ENCODE data around the gene KRT8. TPM values are rescaled to one million over a fixed set of nuclear protein-coding genes. Genes with fewer than 3 reads are reported as not detected.

Gene KRT8
- total and polyA plus RNA-seq, 2 donors (not counting 1 experiment from before 2014, with no cell fraction given): 0.24 to 0.94 TPM

DNA sequence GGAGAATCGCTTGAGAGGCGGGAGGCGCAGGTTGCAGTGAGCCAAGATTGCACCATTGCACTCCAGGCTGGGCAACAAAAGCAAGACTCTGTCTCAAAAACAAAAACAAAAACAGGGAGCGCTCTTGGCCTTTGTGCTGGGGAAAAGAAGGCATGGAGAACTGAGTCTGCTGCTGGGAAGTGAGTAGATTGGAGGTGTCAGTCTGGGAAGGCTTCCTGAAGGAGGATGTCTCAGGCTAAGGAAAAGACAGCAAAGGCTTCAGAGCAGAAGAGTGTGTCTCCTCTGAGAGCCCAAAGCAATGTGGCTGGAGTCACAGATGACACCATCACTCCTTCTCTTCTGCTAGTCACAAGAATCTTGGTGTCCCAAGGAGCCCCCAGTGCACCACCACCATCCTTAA, 23.1 kb upstream of the KRT8 start:
- CTCF ChIA-PET: no interaction called here
- Histone ChIP-seq H3K4me3 (ENCODE audit: control extremely low read depth in 1 of 5, extremely low read depth in 1 of 5, insufficient read depth in 1 of 5, low read depth in 2 of 5, low read length in 4 of 5) (no peak overlapping the region), H3K9me3 (ENCODE audit: control extremely low read depth in 1 of 3, control insufficient read depth in 2 of 3, insufficient read depth in 1 of 3, low read length in 2 of 3) (no peaks in the 10 kb centered on the region), H3K4me2 (replicated peaks; ENCODE audit: low read depth, low read length, poor library complexity, severe bottlenecking) (no peak overlapping the region), H3K36me3 (replicated peaks in 1 of 2; ENCODE audit: control extremely low read depth in 1 of 2, control insufficient read depth in 1 of 2, extremely low read depth in 1 of 2, insufficient read depth in 2 of 2, low read length in 1 of 2) (no peaks in the 10 kb centered on the region), H3K9ac (ENCODE audit: low read length) (no peak overlapping the region), H4K20me1 (ENCODE audit: control insufficient read depth, insufficient read depth, low read length, poor library complexity, severe bottlenecking) (no peaks in the 10 kb centered on the region), H3K27me3 (replicated peaks in 1 of 4; ENCODE audit: control extremely low read depth in 1 of 4, control insufficient read depth in 3 of 4, insufficient read depth in 4 of 4, low read length in 3 of 4) (peaks cover 0 to 4% (median 1%) of the 10 kb centered on the region in 4 experiments), H3K4me1 (ENCODE audit: control insufficient read depth in 2 of 2, insufficient read depth in 2 of 2, low read length in 2 of 2) (no peaks in the 10 kb centered on the region), H3K79me2 (ENCODE audit: control insufficient read depth, insufficient read depth, low read length) (no peaks in the 10 kb centered on the region), H2AFZ (ENCODE audit: insufficient read depth, low read depth, low read length, poor library complexity, severe bottlenecking) (no peak overlapping the region), H3K27ac (ENCODE audit: low read length in 2 of 2) (no peak overlapping the region)
- Mint-ChIP-seq H3K27ac (no peak overlapping the region), H3K4me1 (no peaks in the 10 kb centered on the region), H3K9me3 (ENCODE audit: insufficient read depth) (no peaks in the 10 kb centered on the region), H3K27me3 (peaks cover 24% of the 10 kb centered on the region), H3K4me3 (no peak overlapping the region)
- POLR2A ChIA-PET: no interaction called here
- ATAC-seq (ENCODE audit: low read depth) (no peak), DNase-seq (no peak)
- intact Hi-C loops (cut with micrococcal nuclease): no loop called here
- WGBS (ENCODE audit: insufficient coverage): 95% methylated on average over 4 of the region's 4 CpGs
- TF ChIP-seq, protein P1, sequence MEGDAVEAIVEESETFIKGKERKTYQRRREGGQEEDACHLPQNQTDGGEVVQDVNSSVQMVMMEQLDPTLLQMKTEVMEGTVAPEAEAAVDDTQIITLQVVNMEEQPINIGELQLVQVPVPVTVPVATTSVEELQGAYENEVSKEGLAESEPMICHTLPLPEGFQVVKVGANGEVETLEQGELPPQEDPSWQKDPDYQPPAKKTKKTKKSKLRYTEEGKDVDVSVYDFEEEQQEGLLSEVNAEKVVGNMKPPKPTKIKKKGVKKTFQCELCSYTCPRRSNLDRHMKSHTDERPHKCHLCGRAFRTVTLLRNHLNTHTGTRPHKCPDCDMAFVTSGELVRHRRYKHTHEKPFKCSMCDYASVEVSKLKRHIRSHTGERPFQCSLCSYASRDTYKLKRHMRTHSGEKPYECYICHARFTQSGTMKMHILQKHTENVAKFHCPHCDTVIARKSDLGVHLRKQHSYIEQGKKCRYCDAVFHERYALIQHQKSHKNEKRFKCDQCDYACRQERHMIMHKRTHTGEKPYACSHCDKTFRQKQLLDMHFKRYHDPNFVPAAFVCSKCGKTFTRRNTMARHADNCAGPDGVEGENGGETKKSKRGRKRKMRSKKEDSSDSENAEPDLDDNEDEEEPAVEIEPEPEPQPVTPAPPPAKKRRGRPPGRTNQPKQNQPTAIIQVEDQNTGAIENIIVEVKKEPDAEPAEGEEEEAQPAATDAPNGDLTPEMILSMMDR (IDR thresholded peaks at IDR 0.05): no peak
- TF ChIP-seq EZH2 (IDR thresholded peaks at IDR 0.05; ENCODE audit: borderline replicate concordance, insufficient read depth, low read depth, low read length, poor library complexity, severe bottlenecking): no peak

DNA sequence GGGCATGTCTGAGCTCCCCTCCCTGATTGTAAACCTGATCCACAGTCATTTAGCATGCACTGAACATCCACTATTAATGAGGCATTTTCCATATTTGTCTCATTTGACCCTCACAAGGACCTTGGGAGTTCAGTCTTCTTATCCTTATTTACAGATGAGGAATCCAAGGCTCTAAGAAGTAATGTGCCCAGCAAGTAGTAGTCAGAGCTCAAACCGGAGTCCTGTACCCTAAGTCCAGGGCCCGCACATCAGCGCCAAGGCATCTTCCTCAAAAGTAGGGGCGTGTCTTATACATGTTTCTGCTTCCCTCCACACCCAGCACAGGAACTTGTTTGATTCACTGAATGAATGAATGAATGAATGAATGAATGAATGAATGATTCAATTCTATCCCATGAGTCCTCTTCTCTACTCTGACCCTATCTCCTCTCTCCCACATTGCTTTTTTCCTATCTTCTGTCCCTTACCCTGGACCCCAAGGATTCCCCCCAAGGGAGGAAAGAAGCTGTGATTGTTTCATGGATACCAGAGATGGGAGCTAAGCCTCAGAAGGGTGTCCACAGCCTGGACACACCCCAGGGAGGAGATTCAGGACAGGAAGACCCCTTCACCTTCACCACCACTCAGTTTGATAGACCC, 21.8 kb upstream of the KRT8 start:
- H3K79me2 ChIP-seq (ENCODE audit: control insufficient read depth, insufficient read depth, low read length): no peaks in the 10 kb centered on the region
- H2AFZ ChIP-seq (ENCODE audit: insufficient read depth, low read depth, low read length, poor library complexity, severe bottlenecking): no peak overlapping the region
- no peaks in the 10 kb centered on the region for H4K20me1 ChIP-seq (ENCODE audit: control insufficient read depth, insufficient read depth, low read length, poor library complexity, severe bottlenecking)
- Mint-ChIP-seq H3K4me1 (no peaks in the 10 kb centered on the region), H3K27me3 (peaks cover 25% of the 10 kb centered on the region), H3K4me3 (no peak overlapping the region), H3K9me3 (ENCODE audit: insufficient read depth) (no peaks in the 10 kb centered on the region), H3K27ac (no peak overlapping the region)
- ChIA-PET POLR2A (no interaction called here), CTCF (no interaction called here)
- peaks cover 0 to 2% (median 0%) of the 10 kb centered on the region in 4 experiments for H3K27me3 ChIP-seq (replicated peaks in 1 of 4; ENCODE audit: control extremely low read depth in 1 of 4, control insufficient read depth in 3 of 4, insufficient read depth in 4 of 4, low read length in 3 of 4)
- no peak for ATAC-seq (ENCODE audit: low read depth)
- no CpG with 5 or more reads among the region's 4 CpGs for WGBS (ENCODE audit: insufficient coverage)
- no peak overlapping the region for H3K4me2 ChIP-seq (replicated peaks; ENCODE audit: low read depth, low read length, poor library complexity, severe bottlenecking)
- no peak overlapping the region for H3K27ac ChIP-seq (ENCODE audit: low read length in 2 of 2)
- no peak for TF ChIP-seq EZH2 (IDR thresholded peaks at IDR 0.05; ENCODE audit: borderline replicate concordance, insufficient read depth, low read depth, low read length, poor library complexity, severe bottlenecking)
- TF ChIP-seq, protein P1 (IDR thresholded peaks at IDR 0.05): no peak
- intact Hi-C loops (cut with micrococcal nuclease): no loop called here
- no peak for DNase-seq
- no peak overlapping the region for H3K4me3 ChIP-seq (ENCODE audit: control extremely low read depth in 1 of 5, extremely low read depth in 1 of 5, insufficient read depth in 1 of 5, low read depth in 2 of 5, low read length in 4 of 5)
- H3K9ac ChIP-seq (ENCODE audit: low read length): no peak overlapping the region
- no peaks in the 10 kb centered on the region for H3K9me3 ChIP-seq (ENCODE audit: control extremely low read depth in 1 of 3, control insufficient read depth in 2 of 3, insufficient read depth in 1 of 3, low read length in 2 of 3)
- no peaks in the 10 kb centered on the region for H3K4me1 ChIP-seq (ENCODE audit: control insufficient read depth in 2 of 2, insufficient read depth in 2 of 2, low read length in 2 of 2)
- H3K36me3 ChIP-seq (replicated peaks in 1 of 2; ENCODE audit: control extremely low read depth in 1 of 2, control insufficient read depth in 1 of 2, extremely low read depth in 1 of 2, insufficient read depth in 2 of 2, low read length in 1 of 2): no peaks in the 10 kb centered on the region
